K562 (cell line): ENCODE results near the gene ITGAE. TPM values are rescaled to one million over a fixed set of nuclear protein-coding genes. Genes with fewer than 3 reads are reported as not detected.

Experiments used
- ATAC-seq: fragments of 200-7000 bp; cut with Tn5 transposase; 3 replicates; pipeline ENCODE4 v1.9.1; 2020; ENCODE audit warnings: moderate library complexity
- BruUV-seq: library from RNA; stranded (reverse); fragments of 400-500 nt; replicated peaks from 2 replicates; lab custom pipeline; 2021; lab: Mats Ljungman, UMichigan
- CTCF ChIA-PET: fragments of 300-600 bp; formaldehyde crosslinking; extraction: SDS; loops from one replicate; lab custom pipeline; 2021; ENCODE audit warnings: low intra/inter-chr PET ratio; lab: Yijun Ruan, JAX
- POLR2A ChIA-PET: fragments of 300-600, 350-650 bp; sonication (Branson Sonifier 250); formaldehyde crosslinking; extraction: SDS; loops from one replicate; lab custom pipeline; 2021; ENCODE audit warnings: antibody characterized with exemption, inconsistent platforms; lab: Yijun Ruan, JAX
- DNase-seq, 4 experiments: peaks; one replicate each; pipeline versions ENCODE4 v3.0.0 to v3.0.0-alpha.2; 2011 to 2018; ENCODE audit warnings: low spot score in 3 of 4, mixed read lengths in 3 of 4; ENCODE audit errors: extremely low read depth in 1 of 4
- FAIRE-seq: peaks from 2 replicates; lab custom pipeline; 2011; peaks lifted over from hg19 to GRCh38; lab: Jason Lieb, UNC
- H2AFZ ChIP-seq: 2 replicates; pipeline ENCODE4 v1.6.0; 2011; ENCODE audit warnings: low read depth, low read length, control low read depth, inconsistent platforms
- H3K27ac ChIP-seq: fragments of 200-600 bp; 3 replicates; pipeline ENCODE4 v1.8.0; 2011; ENCODE audit warnings: low read depth, mild to moderate bottlenecking, control low read depth, inconsistent platforms, low read length, moderate library complexity, mixed read lengths; ENCODE audit errors: extremely low read depth
- H3K27me3 ChIP-seq, 2 experiments: fragments of 300-600 bp in 1 of 2; 2 replicates in 1 of 2; 3 replicates in 1 of 2; pipeline versions ENCODE4 v1.6.0 to v1.8.0; 2011; ENCODE audit warnings: inconsistent platforms in 2 of 2, low read length in 2 of 2, mild to moderate bottlenecking in 1 of 2, mixed read lengths in 1 of 2, moderate library complexity in 1 of 2; ENCODE audit not compliant: control insufficient read depth in 2 of 2, insufficient read depth in 2 of 2
- H3K36me3 ChIP-seq: fragments of 300-600 bp; 3 replicates; pipeline ENCODE4 v1.8.0; 2011; ENCODE audit warnings: mild to moderate bottlenecking, low read length, inconsistent platforms; ENCODE audit not compliant: control insufficient read depth, insufficient read depth
- H3K4me1 ChIP-seq, 2 experiments: fragments of 200-600 bp in 1 of 2; replicated peaks in 1 of 2; 2 replicates in 1 of 2; 3 replicates in 1 of 2; pipeline versions ENCODE4 v1.5.1 to v1.8.0; 2011; ENCODE audit warnings: inconsistent platforms in 2 of 2, low read length in 2 of 2, mild to moderate bottlenecking in 1 of 2, mixed read lengths in 1 of 2, moderate library complexity in 1 of 2; ENCODE audit not compliant: control insufficient read depth in 2 of 2, insufficient read depth in 2 of 2
- H3K4me2 ChIP-seq: 2 replicates; pipeline ENCODE4 v1.6.1; 2011; ENCODE audit warnings: low read length, control low read depth, inconsistent platforms, mixed read lengths; ENCODE audit not compliant: insufficient read depth
- H3K4me3 ChIP-seq: fragments of 200-600 bp; sonication (generic), shearing (Covaris generic); 2 replicates; pipeline ENCODE4 v1.5.1; 2016; ENCODE audit warnings: control low read depth, inconsistent platforms
- H3K79me2 ChIP-seq: fragments of 200-600 bp; 3 replicates; pipeline ENCODE4 v1.8.0; 2011; ENCODE audit warnings: low read length, inconsistent platforms; ENCODE audit not compliant: control insufficient read depth, insufficient read depth
- H3K9ac ChIP-seq, 2 experiments: 2 replicates each; pipeline versions ENCODE4 v1.6.0 to v1.6.1; 2011; ENCODE audit warnings: low read depth in 2 of 2, low read length in 2 of 2, control low read depth in 1 of 2, inconsistent platforms in 1 of 2, mild to moderate bottlenecking in 1 of 2, mixed read lengths in 1 of 2; ENCODE audit not compliant: insufficient read depth in 1 of 2
- H3K9me1 ChIP-seq: one replicate; pipeline ENCODE4 v1.6.0; 2011; ENCODE audit warnings: inconsistent platforms, mild to moderate bottlenecking, low read length, moderate library complexity; ENCODE audit not compliant: control insufficient read depth, insufficient read depth
- H3K9me3 ChIP-seq: replicated peaks from 2 replicates; pipeline ENCODE4 v1.5.1; 2011; ENCODE audit warnings: low read depth, low read length, inconsistent platforms; ENCODE audit not compliant: control insufficient read depth, insufficient read depth
- H4K20me1 ChIP-seq: replicated peaks from 2 replicates; pipeline ENCODE4 v1.6.1; 2011; ENCODE audit warnings: low read length, inconsistent platforms, mixed read lengths; ENCODE audit not compliant: control insufficient read depth, insufficient read depth
- CEBPG ChIP-seq, 3 experiments: fragments of 200-800 bp in 1 of 3; sonication (Bioruptor generic) in 1 of 3; sonication (generic) in 1 of 3; formaldehyde crosslinking in 1 of 3; IDR thresholded peaks in 2 of 3; conservative IDR thresholded peaks in 1 of 3; 2 replicates each; pipeline versions ENCODE4 v1.6.1 to v1.8.0; 2016 to 2022; ENCODE audit warnings: missing compliant biosample characterization in 2 of 3, missing genetic modification characterization in 2 of 3, mild to moderate bottlenecking in 1 of 3, missing genetic modification reagents in 1 of 3
- GTF2B ChIP-seq: IDR thresholded peaks from 2 replicates; pipeline ENCODE4 v1.6.1; 2011; ENCODE audit not compliant: insufficient read length; ENCODE audit errors: extremely low read depth
- ILK ChIP-seq: fragments of 450-650 bp; IDR thresholded peaks from 2 replicates; pipeline ENCODE4 v1.6.1; 2016; ENCODE audit warnings: missing genetic modification characterization, low read depth, mild to moderate bottlenecking, missing compliant biosample characterization, moderate library complexity, borderline replicate concordance
- KDM4B ChIP-seq, 2 experiments: fragments of 450-650 bp in 1 of 2; sonication (generic) in 1 of 2; IDR thresholded peaks; 2 replicates each; pipeline ENCODE4 v1.6.1; 2016 to 2017; ENCODE audit warnings: borderline replicate concordance in 2 of 2, antibody characterized with exemption in 1 of 2, low read depth in 1 of 2, mild to moderate bottlenecking in 1 of 2
- NR2C2 ChIP-seq, 2 experiments: fragments of 200-800 bp in 1 of 2; sonication (Bioruptor generic) in 1 of 2; sonication (generic) in 1 of 2; formaldehyde crosslinking in 1 of 2; IDR thresholded peaks; 2 replicates each; pipeline versions ENCODE4 v1.6.1 to v1.8.0; 2016 to 2022; ENCODE audit warnings: mild to moderate bottlenecking in 1 of 2, missing compliant biosample characterization in 1 of 2, missing genetic modification characterization in 1 of 2, missing genetic modification reagents in 1 of 2
- POLR2B ChIP-seq: fragments of 450-650 bp; IDR thresholded peaks from 2 replicates; pipeline ENCODE4 v1.6.1; 2018; ENCODE audit warnings: low read depth; ENCODE audit not compliant: partially characterized antibody
- PURB ChIP-seq: sonication (generic); formaldehyde crosslinking; IDR thresholded peaks from 2 replicates; pipeline ENCODE4 v1.9.0; 2021; ENCODE audit warnings: low read depth, mild to moderate bottlenecking, missing genetic modification reagents
- U2AF1 ChIP-seq: fragments of 200-400 bp; formaldehyde crosslinking; optimal IDR thresholded peaks from 2 replicates; pipeline ENCODE3; 2017; ENCODE audit warnings: mild to moderate bottlenecking, low read depth, low read length, moderate library complexity
- ZNF282 ChIP-seq: sonication (generic); formaldehyde crosslinking; IDR thresholded peaks from 2 replicates; pipeline ENCODE4 v1.8.1; 2023; ENCODE audit warnings: missing genetic modification reagents
- WGBS: fragments of 100-300 bp; shearing (Covaris generic); methylation state at CpG from one replicate; pipeline ENCODE4 v1.1.6; 2016; ENCODE audit warnings: low coverage, mixed read lengths; ENCODE audit not compliant: insufficient coverage; ENCODE audit errors: missing lambda C conversion rate; 5-methylcytosine and 5-hydroxymethylcytosine counted together
- in situ Hi-C: fragments of 300-500 bp; cut with MboI; formaldehyde crosslinking; loops from 4 replicates; pipeline ENCODE4 v1.15.0; 2018; ENCODE audit warnings: inconsistent platforms, mixed read lengths
- intact Hi-C: fragments of 100-400 bp; cut with micrococcal nuclease; formaldehyde crosslinking; loops from 2 replicates; pipeline ENCODE4 v1.14.2; 2022
- polyA plus RNA-seq, 8 experiments: library from polyadenylated mRNA; depleted of rRNA in 4 of 8; stranded (reverse) in 5 of 8; unstranded in 3 of 8; fragments of >200 nt; fragmentation: Nextera tagmentation in 2 of 8; fragmentation: Illumina TruSeq in 1 of 8; extraction: Ambion mirVana in 2 of 8; extraction: Trizol in 1 of 8; gene quantifications; 2 replicates each; pipeline versions ENCODE4 v1.2.1 to v1.2.3, GENCODE V29; 2011 to 2014; ENCODE audit warnings: inconsistent platforms in 1 of 8, missing spikeins in 1 of 8
- total RNA-seq, 7 experiments: library from RNA; depleted of rRNA in 6 of 7; stranded (reverse); fragments of >200 nt in 6 of 7; fragmentation: Illumina TruSeq in 2 of 7; extraction: Trizol in 2 of 7; gene quantifications; 2 replicates each; pipeline versions ENCODE4 v1.2.1 to v1.2.3, GENCODE V29; 2011 to 2021; ENCODE audit warnings: low replicate concordance in 1 of 7

Gene ITGAE
- total and polyA plus RNA-seq, 9 of the 15 experiments (the other 6 are each of a cell fraction or from before 2014, with no cell fraction given) = 14.8 to 160 (median 27.0) TPM

DNA sequence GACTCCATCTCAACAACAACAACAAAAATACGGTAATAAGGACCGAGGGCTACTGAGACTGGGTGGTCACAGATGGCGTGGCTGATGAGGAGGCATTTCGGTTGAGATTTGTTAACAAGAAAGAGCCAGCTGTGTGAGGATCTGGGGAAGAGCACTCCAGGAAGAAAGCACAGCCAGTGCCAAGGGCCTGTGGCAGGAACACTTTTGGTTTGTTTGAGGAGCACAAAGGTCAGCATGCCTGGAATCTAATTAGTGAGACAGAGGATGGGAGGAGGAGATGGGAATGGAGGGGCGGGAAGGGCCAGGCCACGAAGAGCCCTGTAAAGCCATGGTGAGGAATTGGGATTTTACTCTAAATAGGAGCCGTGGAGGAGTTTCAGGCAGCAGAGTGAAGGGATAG, 52.4 kb downstream of the ITGAE start:
- in situ Hi-C loops (no loop called here), intact Hi-C loops (no loop called here)
- DNase-seq (no peak), ATAC-seq (no peak), FAIRE-seq (no peak)
- no peak overlapping the region for H3K9ac ChIP-seq
- no peak overlapping the region for H3K4me2 ChIP-seq
- peaks cover 0 to 11% of the 10 kb centered on the region in 2 experiments; a peak in 2 of 5 replicates for H3K4me1 ChIP-seq
- H3K4me3 ChIP-seq = no peak overlapping the region
- H3K9me3 ChIP-seq = no peaks in the 10 kb centered on the region
- no peaks in the 10 kb centered on the region for H3K36me3 ChIP-seq
- no peak overlapping the region for H2AFZ ChIP-seq
- no peaks in the 10 kb centered on the region for H3K79me2 ChIP-seq
- WGBS = 14% methylated on average over 5 of the region's 7 CpGs
- H3K9me1 ChIP-seq = no peaks in the 10 kb centered on the region
- no TSS peak for BruUV-seq
- no peaks in the 10 kb centered on the region for H4K20me1 ChIP-seq
- peaks cover 9 to 37% of the 10 kb centered on the region in 2 experiments for H3K27me3 ChIP-seq
- H3K27ac ChIP-seq = no peak overlapping the region
- POLR2A ChIA-PET = no interaction called here
- TF ChIP-seq KDM4B (IDR thresholded peaks at IDR 0.05; ENCODE audit: borderline replicate concordance in 2 of 2, low read depth in 1 of 2) = no peak
- no peak for TF ChIP-seq CEBPG (CRISPR knock-in tag; IDR thresholded peaks at IDR 0.05)
- TF ChIP-seq CEBPG (tag; conservative IDR thresholded peaks at IDR 0.05 in 1 of 2, IDR thresholded peaks at IDR 0.05 in 1 of 2) = no peak
- TF ChIP-seq POLR2B = no peak
- TF ChIP-seq PURB (CRISPR knock-in tag) = no peak
- TF ChIP-seq U2AF1 = no peak
- TF ChIP-seq NR2C2 (CRISPR knock-in tag; IDR thresholded peaks at IDR 0.05) = no peak
- TF ChIP-seq NR2C2 (tag; IDR thresholded peaks at IDR 0.05) = no peak
- TF ChIP-seq GTF2B = no peak
- TF ChIP-seq ILK (tag) = no peak
- no peak for TF ChIP-seq ZNF282 (CRISPR knock-in tag)
- CTCF ChIA-PET = no interaction called here
